ENCODE data around the gene SSX2IP.

- no peak for TF ChIP-seq CTCF (IDR thresholded peaks at IDR 0.05)
- TF ChIP-seq POLR2A (IDR thresholded peaks at IDR 0.05) = no peak
- no peak for TF ChIP-seq POLR2AphosphoS5 (IDR thresholded peaks at IDR 0.05)
Measured at GRCh38 chr1:84726593-84727499, 36.6 kb upstream of the SSX2IP start.

Data from prostate gland (tissue), 2 donors.